ENCODE measurements around the gene CTSK.

DNA sequence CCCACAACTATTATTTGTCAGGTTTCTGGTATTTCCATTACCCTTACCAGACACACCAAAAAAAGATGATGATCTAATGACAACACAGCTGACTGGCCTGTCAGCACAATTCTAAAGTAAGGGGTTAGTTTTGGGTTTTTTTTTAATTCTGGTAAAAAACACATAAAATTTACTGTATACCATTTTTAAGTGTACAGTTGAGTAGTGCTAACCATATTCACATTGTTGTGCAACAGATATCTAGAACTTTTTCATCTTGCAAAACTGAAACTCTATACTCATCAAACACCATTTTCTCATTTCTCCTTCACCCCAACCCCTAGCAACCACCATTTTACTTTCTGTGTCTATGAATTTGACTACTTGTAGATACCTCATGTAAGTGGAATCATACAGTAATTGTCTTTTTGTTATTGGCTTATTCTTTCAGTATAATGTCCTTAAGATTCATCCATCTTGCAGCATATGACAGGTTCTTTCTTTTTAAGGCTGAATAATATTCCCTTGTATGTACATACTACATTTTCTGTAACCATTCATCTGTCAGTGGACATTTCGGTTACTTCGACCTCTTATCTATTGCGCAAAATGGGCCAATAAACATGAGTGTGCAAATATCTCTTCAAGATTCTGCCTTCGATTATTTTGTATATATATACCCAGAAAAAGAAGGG is 38.5 kb upstream of the CTSK start:
- TF ChIP-seq POLR2A (IDR thresholded peaks at IDR 0.05; ENCODE audit: low read length) (no peak), GATA1 (IDR thresholded peaks at IDR 0.05; ENCODE audit: low read depth, low read length) (no peak)

Data from erythroblast (primary cell).